H9 (cell line): ENCODE data around the gene YIPF6. TPM values are rescaled to one million over a fixed set of nuclear protein-coding genes. Genes with fewer than 3 reads are reported as not detected.

Experiments
- DNase-seq: peaks from one replicate; pipeline ENCODE4 v3.0.0-alpha.2; 2017
- H2AFZ ChIP-seq: one replicate; pipeline ENCODE4 v1.6.1; 2013; ENCODE audit warnings: mild to moderate bottlenecking, low read length, control low read depth, moderate library complexity
- H2AK5ac ChIP-seq: 2 replicates; pipeline ENCODE4 v1.6.1; 2013; ENCODE audit warnings: low read length, control low read depth, mixed read lengths; ENCODE audit not compliant: insufficient read length
- H2BK120ac ChIP-seq: one replicate; pipeline ENCODE4 v1.6.1; 2013; ENCODE audit warnings: low read depth, mild to moderate bottlenecking, low read length, control low read depth, inconsistent platforms; ENCODE audit not compliant: poor library complexity, severe bottlenecking
- H2BK12ac ChIP-seq: 2 replicates; pipeline ENCODE4 v1.6.1; 2013; ENCODE audit warnings: low read length, control low read depth, mixed read lengths, low read depth; ENCODE audit not compliant: insufficient read length
- H2BK15ac ChIP-seq: 2 replicates; pipeline ENCODE4 v1.6.1; 2013; ENCODE audit warnings: low read depth, low read length, control low read depth
- H2BK20ac ChIP-seq: one replicate; pipeline ENCODE4 v1.6.1; 2013; ENCODE audit warnings: low read depth, mild to moderate bottlenecking, low read length, control low read depth, inconsistent platforms; ENCODE audit not compliant: poor library complexity, severe bottlenecking
- H2BK5ac ChIP-seq: 2 replicates; pipeline ENCODE4 v1.6.1; 2013; ENCODE audit warnings: low read length, control low read depth, mixed read lengths; ENCODE audit not compliant: insufficient read length
- H3K14ac ChIP-seq: 2 replicates; pipeline ENCODE4 v1.6.1; 2013; ENCODE audit warnings: low read length, control low read depth; ENCODE audit not compliant: insufficient read depth
- H3K18ac ChIP-seq: 2 replicates; pipeline ENCODE4 v1.6.1; 2013; ENCODE audit warnings: low read depth, mild to moderate bottlenecking, mixed read lengths, low read length, control low read depth; ENCODE audit not compliant: insufficient read length
- H3K23ac ChIP-seq: 2 replicates; pipeline ENCODE4 v1.6.1; 2013; ENCODE audit warnings: low read length, control low read depth, mixed read lengths, low read depth; ENCODE audit not compliant: insufficient read length
- H3K23me2 ChIP-seq: 2 replicates; pipeline ENCODE4 v1.6.1; 2013; ENCODE audit warnings: low read depth, mild to moderate bottlenecking, mixed read lengths, low read length, control low read depth; ENCODE audit not compliant: insufficient read length, poor library complexity, severe bottlenecking
- H3K27ac ChIP-seq: 2 replicates; pipeline ENCODE4 v1.5.1; 2013; ENCODE audit warnings: low read length, control low read depth, mixed read lengths, low read depth; ENCODE audit not compliant: insufficient read length
- H3K27me3 ChIP-seq: 2 replicates; pipeline ENCODE4 v1.6.1; 2013; ENCODE audit warnings: low read length, control low read depth, inconsistent platforms; ENCODE audit not compliant: insufficient read depth
- H3K4ac ChIP-seq: 2 replicates; pipeline ENCODE4 v1.6.1; 2013; ENCODE audit warnings: low read depth, mild to moderate bottlenecking, control low read depth, inconsistent platforms, low read length, moderate library complexity
- H3K4me1 ChIP-seq: 2 replicates; pipeline ENCODE4 v1.6.1; 2013; ENCODE audit warnings: low read length, control low read depth, inconsistent platforms; ENCODE audit not compliant: insufficient read depth
- H3K4me2 ChIP-seq: 2 replicates; pipeline ENCODE4 v1.6.1; 2013; ENCODE audit warnings: low read length, control low read depth, mixed read lengths; ENCODE audit not compliant: insufficient read length, insufficient read depth
- H3K56ac ChIP-seq: 2 replicates; pipeline ENCODE4 v1.6.1; 2013; ENCODE audit warnings: low read depth, mild to moderate bottlenecking, mixed read lengths, low read length, control low read depth; ENCODE audit not compliant: insufficient read length
- H3K79me1 ChIP-seq: 2 replicates; pipeline ENCODE4 v1.6.1; 2013; ENCODE audit warnings: low read depth, mild to moderate bottlenecking, moderate library complexity, low read length, control low read depth, inconsistent platforms; ENCODE audit not compliant: insufficient read depth, poor library complexity, severe bottlenecking
- H3K79me2 ChIP-seq: 2 replicates; pipeline ENCODE4 v1.6.1; 2013; ENCODE audit warnings: low read length, control low read depth, inconsistent platforms; ENCODE audit not compliant: insufficient read depth
- H3K9ac ChIP-seq: 2 replicates; pipeline ENCODE4 v1.6.1; 2013; ENCODE audit warnings: low read length, control low read depth, mixed read lengths; ENCODE audit not compliant: insufficient read length; ENCODE audit errors: extremely low read depth
- H3K9me3 ChIP-seq: one replicate; pipeline ENCODE4 v1.6.1; 2013; ENCODE audit warnings: low read depth, low read length, inconsistent platforms; ENCODE audit not compliant: control insufficient read depth
- H3T11ph ChIP-seq: one replicate; pipeline ENCODE4 v1.6.1; 2013; ENCODE audit warnings: mild to moderate bottlenecking, low read length, control low read depth, inconsistent platforms
- H4K20me1 ChIP-seq: one replicate; pipeline ENCODE4 v1.6.1; 2013; ENCODE audit not compliant: control insufficient read depth, insufficient read length, insufficient read depth
- H4K5ac ChIP-seq: 2 replicates; pipeline ENCODE4 v1.6.1; 2013; ENCODE audit warnings: low read depth, mild to moderate bottlenecking, mixed read lengths, low read length, control low read depth; ENCODE audit not compliant: insufficient read length
- H4K8ac ChIP-seq: replicated peaks from 2 replicates; pipeline ENCODE4 v1.6.1; 2013; ENCODE audit warnings: low read length, control low read depth, mixed read lengths, low read depth; ENCODE audit not compliant: insufficient read length
- H4K91ac ChIP-seq: 2 replicates; pipeline ENCODE4 v1.6.1; 2013; ENCODE audit warnings: low read depth, mild to moderate bottlenecking, moderate library complexity, mixed read lengths, low read length, control low read depth; ENCODE audit not compliant: insufficient read length
- H3K27ac Mint-ChIP-seq, 3 experiments: 2 replicates in 2 of 3; 3 replicates in 1 of 3; pipeline ENCODE4 v1.8.0; 2020 to 2021; ENCODE audit warnings: mixed read lengths in 3 of 3, mild to moderate bottlenecking in 1 of 3, moderate library complexity in 1 of 3
- H3K27me3 Mint-ChIP-seq: 2 replicates; pipeline ENCODE4 v1.8.0; 2021; ENCODE audit warnings: low read depth, mild to moderate bottlenecking, moderate library complexity, mixed read lengths
- H3K36me3 Mint-ChIP-seq, 3 experiments: 2 replicates in 2 of 3; 3 replicates in 1 of 3; pipeline ENCODE4 v1.8.0; 2020 to 2021; ENCODE audit warnings: low read depth in 3 of 3, mixed read lengths in 3 of 3; ENCODE audit not compliant: insufficient read depth in 1 of 3
- H3K4me1 Mint-ChIP-seq, 2 experiments: 2 replicates each; pipeline ENCODE4 v1.8.0; 2020; ENCODE audit warnings: mixed read lengths in 2 of 2
- H3K4me3 Mint-ChIP-seq, 2 experiments: 2 replicates in 1 of 2; 3 replicates in 1 of 2; pipeline ENCODE4 v1.8.0; 2020 to 2021; ENCODE audit warnings: mild to moderate bottlenecking in 2 of 2, mixed read lengths in 2 of 2, moderate library complexity in 1 of 2
- H3K9me3 Mint-ChIP-seq, 2 experiments: 2 replicates in 1 of 2; 3 replicates in 1 of 2; pipeline ENCODE4 v1.8.0; 2020; ENCODE audit warnings: mild to moderate bottlenecking in 2 of 2, mixed read lengths in 2 of 2, moderate library complexity in 1 of 2
- CTCF ChIP-seq: fragments of 200-600 bp; sonication (generic); conservative IDR thresholded peaks from 3 replicates; pipeline ENCODE4 v1.8.0; 2021; ENCODE audit warnings: antibody characterized with exemption, mild to moderate bottlenecking
- WGBS: extraction: QIAGEN DNeasy Blood & Tissue Kit; methylation state at CpG from one replicate; pipeline ENCODE4 v1.1.7; 2013; ENCODE audit warnings: missing lambda C conversion rate, low lambda C conversion rate, mixed read lengths; ENCODE audit not compliant: insufficient read length; ENCODE audit errors: extremely low coverage; 5-methylcytosine and 5-hydroxymethylcytosine counted together
- total RNA-seq: library from RNA; stranded (reverse); gene quantifications from 2 replicates; pipeline ENCODE4 v1.2.1, GENCODE V29; 2021

YIPF6 gene
- total RNA-seq, 1 experiment from 2014 or later: 31.8 TPM

GRCh38 chrX:68454476-68455150, 44.2 kb upstream of the YIPF6 start:
- H3K4me3 Mint-ChIP-seq: no peak overlapping the region
- Histone ChIP-seq H2BK15ac (no peak overlapping the region), H3K14ac (no peak overlapping the region), H2BK120ac (no peak overlapping the region), H2BK12ac (no peak overlapping the region), H2AFZ (no peak overlapping the region), H4K91ac (no peak overlapping the region), H4K8ac (no peak overlapping the region), H3K4me2 (no peak overlapping the region), H3T11ph (no peak overlapping the region), H3K79me2 (no peaks in the 10 kb centered on the region), H3K23me2 (no peaks in the 10 kb centered on the region), H3K27ac (no peak overlapping the region), H3K4ac (no peak overlapping the region), H2BK20ac (no peak overlapping the region), H3K18ac (no peak overlapping the region), H3K56ac (no peak overlapping the region), H4K5ac (no peak overlapping the region), H4K20me1 (no peaks in the 10 kb centered on the region), H2AK5ac (no peak overlapping the region), H3K79me1 (no peaks in the 10 kb centered on the region), H3K23ac (no peak overlapping the region), H3K27me3 (no peaks in the 10 kb centered on the region), H2BK5ac (no peak overlapping the region), H3K9me3 (peaks cover 6% of the 10 kb centered on the region), H3K4me1 (no peaks in the 10 kb centered on the region), H3K9ac (no peak overlapping the region)
- no peaks in the 10 kb centered on the region for H3K4me1 Mint-ChIP-seq
- H3K36me3 Mint-ChIP-seq: no peaks in the 10 kb centered on the region
- TF ChIP-seq CTCF: no peak
- no peaks in the 10 kb centered on the region for H3K27me3 Mint-ChIP-seq
- no peak overlapping the region for H3K27ac Mint-ChIP-seq
- peaks cover 41 to 52% of the 10 kb centered on the region in 2 experiments for H3K9me3 Mint-ChIP-seq
- DNase-seq: no peak
- no CpG with 5 or more reads among the region's 8 CpGs for whole genome bisulfite sequencing
